HEK293 (cell line): ENCODE measurements around the gene CYP4F2.
A peak's percentile ranks its signal among the peaks of the same experiment; 100 is the strongest.

ENCODE experiments used
- CTCF ChIA-PET: fragments of 350-600 bp; formaldehyde crosslinking; extraction: SDS; loops from one replicate; lab custom pipeline; 2021; ENCODE audit warnings: antibody characterized with exemption; lab: Yijun Ruan, JAX
- POLR2A ChIA-PET: fragments of 300-600 bp; formaldehyde crosslinking; extraction: SDS; loops from one replicate; lab custom pipeline; 2020; ENCODE audit warnings: antibody characterized with exemption, inconsistent platforms; lab: Yijun Ruan, JAX
- H3K27ac ChIP-seq: fragments of 200-500 bp; sonication (Bioruptor generic); 2 replicates; pipeline ENCODE4 v1.5.1; 2014; ENCODE audit warnings: low read depth, low read length, control low read depth, inconsistent platforms; ENCODE audit errors: extremely low read depth
- H3K36me3 ChIP-seq, 2 experiments: fragments of 200-500 bp in 1 of 2; sonication (Bioruptor generic) in 1 of 2; 1 replicate in 1 of 2; 2 replicates in 1 of 2; pipeline ENCODE4 v1.5.1; 2014 to 2017; ENCODE audit warnings: inconsistent platforms in 2 of 2, low read length in 2 of 2; ENCODE audit not compliant: control insufficient read depth in 2 of 2, insufficient read depth in 1 of 2
- H3K4me1 ChIP-seq: fragments of 200-500 bp; sonication (Bioruptor generic); 2 replicates; pipeline ENCODE4 v1.5.1; 2014; ENCODE audit warnings: mild to moderate bottlenecking, low read length, inconsistent platforms; ENCODE audit not compliant: control insufficient read depth, insufficient read depth
- H3K4me3 ChIP-seq: 2 replicates; pipeline ENCODE4 v1.5.1; 2011; ENCODE audit warnings: low read depth, mild to moderate bottlenecking, control low read depth, low read length, moderate library complexity
- H3K9me3 ChIP-seq: fragments of 200-500 bp; sonication (Bioruptor generic); 2 replicates; pipeline ENCODE4 v1.5.1; 2014; ENCODE audit warnings: low read depth, low read length, inconsistent platforms; ENCODE audit not compliant: control insufficient read depth, insufficient read depth
- EGR2 ChIP-seq: fragments of 450-650 bp; formaldehyde crosslinking; IDR thresholded peaks from 2 replicates; pipeline ENCODE4 v1.5.1; 2016; ENCODE audit warnings: low read depth, missing biosample characterization, missing genetic modification characterization
- HOXD13 ChIP-seq: sonication (generic); formaldehyde crosslinking; IDR thresholded peaks from 2 replicates; pipeline ENCODE4 v1.8.0; 2022; ENCODE audit warnings: missing genetic modification reagents, borderline replicate concordance
- KLF7 ChIP-seq: fragments of 450-650 bp; formaldehyde crosslinking; IDR thresholded peaks from 2 replicates; pipeline ENCODE4 v1.5.1; 2016; ENCODE audit warnings: missing biosample characterization, missing genetic modification characterization, borderline replicate concordance
- RBAK ChIP-seq: fragments of 450-650 bp; formaldehyde crosslinking; IDR thresholded peaks from 2 replicates; pipeline ENCODE4 v1.5.1; 2016; ENCODE audit warnings: missing biosample characterization, missing genetic modification characterization
- SETDB1 ChIP-seq: IDR thresholded peaks from one replicate; pipeline ENCODE4 v1.6.1; 2017; ENCODE audit warnings: mild to moderate bottlenecking, low read length, moderate library complexity, mixed read lengths; ENCODE audit not compliant: insufficient read length
- SP7 ChIP-seq: fragments of 450-650 bp; formaldehyde crosslinking; IDR thresholded peaks from 2 replicates; pipeline ENCODE4 v1.5.1; 2016; ENCODE audit warnings: missing biosample characterization, missing genetic modification characterization
- ZBTB1 ChIP-seq: fragments of 450-650 bp; formaldehyde crosslinking; IDR thresholded peaks from 2 replicates; pipeline ENCODE4 v1.5.1; 2016; ENCODE audit warnings: missing biosample characterization, missing genetic modification characterization
- ZIC2 ChIP-seq: fragments of 450-650 bp; formaldehyde crosslinking; IDR thresholded peaks from 2 replicates; pipeline ENCODE4 v1.5.1; 2016; ENCODE audit warnings: missing biosample characterization, missing genetic modification characterization
- ZNF133 ChIP-seq: fragments of 450-650 bp; formaldehyde crosslinking; IDR thresholded peaks from 2 replicates; pipeline ENCODE4 v1.5.1; 2016; ENCODE audit warnings: missing biosample characterization, missing genetic modification characterization
- ZNF221 ChIP-seq: fragments of 450-650 bp; formaldehyde crosslinking; IDR thresholded peaks from 2 replicates; pipeline ENCODE4 v1.5.1; 2017; ENCODE audit warnings: missing biosample characterization, missing genetic modification characterization, borderline replicate concordance
- ZNF280D ChIP-seq: fragments of 450-650 bp; formaldehyde crosslinking; IDR thresholded peaks from 2 replicates; pipeline ENCODE4 v1.5.1; 2016; ENCODE audit warnings: missing biosample characterization, missing genetic modification characterization
- ZNF366 ChIP-seq: fragments of 450-650 bp; formaldehyde crosslinking; conservative IDR thresholded peaks from 2 replicates; pipeline ENCODE4 v1.5.1; 2016; ENCODE audit warnings: missing biosample characterization, missing genetic modification characterization
- ZNF404 ChIP-seq: fragments of 450-650 bp; formaldehyde crosslinking; IDR thresholded peaks from 2 replicates; pipeline ENCODE4 v1.5.1; 2017; ENCODE audit warnings: missing biosample characterization, missing genetic modification characterization
- ZNF473 ChIP-seq: fragments of 450-650 bp; formaldehyde crosslinking; IDR thresholded peaks from 2 replicates; pipeline ENCODE4 v1.5.1; 2017; ENCODE audit warnings: missing biosample characterization, missing genetic modification characterization
- ZNF560 ChIP-seq: fragments of 450-650 bp; formaldehyde crosslinking; IDR thresholded peaks from 2 replicates; pipeline ENCODE4 v1.5.1; 2017; ENCODE audit warnings: missing biosample characterization, missing genetic modification characterization, borderline replicate concordance
- ZNF623 ChIP-seq: fragments of 450-650 bp; formaldehyde crosslinking; IDR thresholded peaks from 2 replicates; pipeline ENCODE4 v1.5.1; 2016; ENCODE audit warnings: missing biosample characterization, missing genetic modification characterization
- ZNF677 ChIP-seq: fragments of 450-650 bp; IDR thresholded peaks from 2 replicates; pipeline ENCODE4 v1.5.0; 2018; ENCODE audit warnings: missing biosample characterization, mild to moderate bottlenecking, missing genetic modification characterization, moderate library complexity
- ZNF776 ChIP-seq: fragments of 450-650 bp; formaldehyde crosslinking; IDR thresholded peaks from 2 replicates; pipeline ENCODE4 v1.5.0; 2017; ENCODE audit warnings: missing biosample characterization, missing genetic modification characterization, borderline replicate concordance
- ZSCAN23 ChIP-seq: fragments of 450-650 bp; formaldehyde crosslinking; IDR thresholded peaks from 2 replicates; pipeline ENCODE4 v1.5.1; 2016; ENCODE audit warnings: missing biosample characterization, missing genetic modification characterization
- TF ChIP-seq, protein P1 (sequence below): fragments of 450-650 bp; formaldehyde crosslinking; IDR thresholded peaks from 2 replicates; pipeline ENCODE4 v1.5.1; 2016; ENCODE audit warnings: missing biosample characterization, missing genetic modification characterization, borderline replicate concordance
- TF ChIP-seq, protein P2 (sequence below): fragments of 450-650 bp; formaldehyde crosslinking; IDR thresholded peaks from 2 replicates; pipeline ENCODE4 v1.5.1; 2016; ENCODE audit warnings: missing biosample characterization, missing genetic modification characterization

CYP4F2 gene

GRCh38 chr19:15897738-15898276 lies at the start of gene CYP4F2:
Gene CYP4F2 (minus strand): TSS chr19:15898074. CDS start chr19:15897611, 463 bp downstream.
- H3K27ac ChIP-seq: no peak within 1 kb of the TSS
- POLR2A ChIA-PET: no interaction called here
- no peaks in the 10 kb centered on the region for H3K9me3 ChIP-seq
- no peak for TF ChIP-seq ZNF473
- TF ChIP-seq, protein P1, sequence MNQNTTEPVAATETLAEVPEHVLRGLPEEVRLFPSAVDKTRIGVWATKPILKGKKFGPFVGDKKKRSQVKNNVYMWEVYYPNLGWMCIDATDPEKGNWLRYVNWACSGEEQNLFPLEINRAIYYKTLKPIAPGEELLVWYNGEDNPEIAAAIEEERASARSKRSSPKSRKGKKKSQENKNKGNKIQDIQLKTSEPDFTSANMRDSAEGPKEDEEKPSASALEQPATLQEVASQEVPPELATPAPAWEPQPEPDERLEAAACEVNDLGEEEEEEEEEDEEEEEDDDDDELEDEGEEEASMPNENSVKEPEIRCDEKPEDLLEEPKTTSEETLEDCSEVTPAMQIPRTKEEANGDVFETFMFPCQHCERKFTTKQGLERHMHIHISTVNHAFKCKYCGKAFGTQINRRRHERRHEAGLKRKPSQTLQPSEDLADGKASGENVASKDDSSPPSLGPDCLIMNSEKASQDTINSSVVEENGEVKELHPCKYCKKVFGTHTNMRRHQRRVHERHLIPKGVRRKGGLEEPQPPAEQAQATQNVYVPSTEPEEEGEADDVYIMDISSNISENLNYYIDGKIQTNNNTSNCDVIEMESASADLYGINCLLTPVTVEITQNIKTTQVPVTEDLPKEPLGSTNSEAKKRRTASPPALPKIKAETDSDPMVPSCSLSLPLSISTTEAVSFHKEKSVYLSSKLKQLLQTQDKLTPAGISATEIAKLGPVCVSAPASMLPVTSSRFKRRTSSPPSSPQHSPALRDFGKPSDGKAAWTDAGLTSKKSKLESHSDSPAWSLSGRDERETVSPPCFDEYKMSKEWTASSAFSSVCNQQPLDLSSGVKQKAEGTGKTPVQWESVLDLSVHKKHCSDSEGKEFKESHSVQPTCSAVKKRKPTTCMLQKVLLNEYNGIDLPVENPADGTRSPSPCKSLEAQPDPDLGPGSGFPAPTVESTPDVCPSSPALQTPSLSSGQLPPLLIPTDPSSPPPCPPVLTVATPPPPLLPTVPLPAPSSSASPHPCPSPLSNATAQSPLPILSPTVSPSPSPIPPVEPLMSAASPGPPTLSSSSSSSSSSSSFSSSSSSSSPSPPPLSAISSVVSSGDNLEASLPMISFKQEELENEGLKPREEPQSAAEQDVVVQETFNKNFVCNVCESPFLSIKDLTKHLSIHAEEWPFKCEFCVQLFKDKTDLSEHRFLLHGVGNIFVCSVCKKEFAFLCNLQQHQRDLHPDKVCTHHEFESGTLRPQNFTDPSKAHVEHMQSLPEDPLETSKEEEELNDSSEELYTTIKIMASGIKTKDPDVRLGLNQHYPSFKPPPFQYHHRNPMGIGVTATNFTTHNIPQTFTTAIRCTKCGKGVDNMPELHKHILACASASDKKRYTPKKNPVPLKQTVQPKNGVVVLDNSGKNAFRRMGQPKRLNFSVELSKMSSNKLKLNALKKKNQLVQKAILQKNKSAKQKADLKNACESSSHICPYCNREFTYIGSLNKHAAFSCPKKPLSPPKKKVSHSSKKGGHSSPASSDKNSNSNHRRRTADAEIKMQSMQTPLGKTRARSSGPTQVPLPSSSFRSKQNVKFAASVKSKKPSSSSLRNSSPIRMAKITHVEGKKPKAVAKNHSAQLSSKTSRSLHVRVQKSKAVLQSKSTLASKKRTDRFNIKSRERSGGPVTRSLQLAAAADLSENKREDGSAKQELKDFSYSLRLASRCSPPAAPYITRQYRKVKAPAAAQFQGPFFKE: no peak
- no peak for TF ChIP-seq HOXD13 (CRISPR knock-in tag)
- no peak for TF ChIP-seq ZNF404
- no peak for TF ChIP-seq ZSCAN23
- TF ChIP-seq SP7: no peak
- no peak for TF ChIP-seq ZIC2
- no peak within 1 kb of the TSS for H3K4me3 ChIP-seq
- CTCF ChIA-PET: no interaction called here
- H3K36me3 ChIP-seq: no peaks in the 10 kb centered on the region
- no peaks in the 10 kb centered on the region for H3K4me1 ChIP-seq

DNA sequence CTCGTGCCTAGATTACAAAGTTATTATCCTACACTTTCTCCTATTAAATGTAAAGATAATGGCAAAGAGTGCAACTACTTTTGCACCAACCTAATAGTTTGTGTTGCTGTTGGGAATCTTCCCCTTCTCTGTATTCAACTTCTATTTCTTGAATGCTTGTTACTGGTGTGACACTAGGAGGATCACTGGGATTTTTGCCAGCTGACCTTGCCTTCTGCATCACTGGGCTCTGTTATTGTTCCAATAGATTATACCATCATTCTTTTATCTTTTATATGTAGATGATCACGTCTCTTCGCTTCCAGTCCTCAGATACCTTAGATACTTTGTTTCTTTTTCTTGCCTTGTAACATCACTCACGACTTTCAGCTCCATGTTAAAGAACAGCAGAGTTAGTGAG lies 47.4 kb upstream of the CYP4F2 start:
- POLR2A ChIA-PET: no interaction called here
- TF ChIP-seq ZNF677 (no peak), ZNF221 (tag by site-specific recombination) (no peak), RBAK (tag by site-specific recombination) (no peak), KLF7 (tag by site-specific recombination) (no peak), ZNF133 (tag by site-specific recombination) (no peak), ZNF623 (no peak)
- H3K9me3 ChIP-seq: no peaks in the 10 kb centered on the region

GRCh38 chr19:15944401-15944800 lies 46.5 kb upstream of the CYP4F2 start:
- H3K36me3 ChIP-seq: no peaks in the 10 kb centered on the region
- no peaks in the 10 kb centered on the region for H3K9me3 ChIP-seq
- no peak for TF ChIP-seq ZNF366
- TF ChIP-seq SETDB1: peak; percentile 46
- no peaks in the 10 kb centered on the region for H3K4me1 ChIP-seq
- H3K4me3 ChIP-seq: no peak overlapping the region
- ChIA-PET POLR2A (no interaction called here), CTCF (no interaction called here)
- H3K27ac ChIP-seq: no peak overlapping the region

More for the DNA sequence above, 47.4 kb upstream of the CYP4F2 start:
- Histone ChIP-seq H3K4me1 (no peaks in the 10 kb centered on the region), H3K27ac (no peak overlapping the region), H3K4me3 (no peak overlapping the region), H3K36me3 (no peaks in the 10 kb centered on the region)
- CTCF ChIA-PET: interaction anchor here (0.6 kb wide), 1 partner anchor 1521 kb away, joined by 3 read pairs; no protein-coding TSS in a partner anchor

DNA sequence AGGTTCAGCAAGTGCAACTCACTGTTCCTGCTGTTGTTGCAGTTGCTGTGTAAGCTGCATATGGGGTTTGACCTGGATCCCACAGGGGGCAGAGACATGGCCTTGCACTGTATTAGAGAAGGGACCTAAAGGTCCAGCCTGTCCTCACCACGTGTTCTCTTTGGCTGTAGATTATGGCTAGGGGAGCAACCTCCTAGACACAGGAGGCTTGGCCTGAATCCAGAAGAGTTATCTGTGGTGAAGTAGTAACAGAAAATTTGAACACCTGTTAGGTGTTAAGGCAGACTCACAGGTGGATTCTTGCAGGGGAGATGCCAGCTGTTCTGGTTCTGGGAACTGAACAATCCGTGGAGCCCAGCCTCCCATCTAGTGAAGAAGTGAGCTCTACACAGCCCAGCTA lies 39.9 kb upstream of the CYP4F2 start:
- H3K4me1 ChIP-seq: no peaks in the 10 kb centered on the region
- CTCF ChIA-PET: no interaction called here
- POLR2A ChIA-PET: no interaction called here
- no peak overlapping the region for H3K27ac ChIP-seq
- H3K9me3 ChIP-seq: no peaks in the 10 kb centered on the region
- H3K4me3 ChIP-seq: no peak overlapping the region
- TF ChIP-seq, protein P2, sequence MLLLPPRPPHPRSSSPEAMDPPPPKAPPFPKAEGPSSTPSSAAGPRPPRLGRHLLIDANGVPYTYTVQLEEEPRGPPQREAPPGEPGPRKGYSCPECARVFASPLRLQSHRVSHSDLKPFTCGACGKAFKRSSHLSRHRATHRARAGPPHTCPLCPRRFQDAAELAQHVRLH (tag by site-specific recombination): no peak
- TF ChIP-seq ZNF280D (tag by site-specific recombination) (no peak), ZBTB1 (tag by site-specific recombination) (no peak), EGR2 (tag by site-specific recombination) (no peak), ZNF560 (no peak), ZNF776 (no peak)
- H3K36me3 ChIP-seq: no peaks in the 10 kb centered on the region
